Measurements from ENCODE around the gene WDR81. TPM values are rescaled to one million over a fixed set of nuclear protein-coding genes. Genes with fewer than 3 reads are reported as not detected.
"Not testable (repeated sequence)": the region's sequence is repeated elsewhere in the genome, so short reads cannot be mapped to it uniquely, and the experiment has no call there.

Gene WDR81
- polyA plus RNA-seq, 1 donor: 14.4 TPM

- DNase-seq: no peak
These were observed 30.1 kb downstream of the WDR81 start for GRCh38 chr17:1754430-1755112.

- DNase-seq: no peak
These were observed 30.8 kb downstream of the WDR81 start for GRCh38 chr17:1755252-1755826.

GRCh38 chr17:1755827-1756262, 31.3 kb downstream of the WDR81 start:
- DNase-seq: no peak

GRCh38 chr17:1758807-1759206, 34.3 kb downstream of the WDR81 start:
- DNase-seq: no peak

- DNase-seq: no peak
These were observed 35.0 kb downstream of the WDR81 start for GRCh38 chr17:1759529-1759928.

- no peak for DNase-seq
These were observed 37.9 kb downstream of the WDR81 start for GRCh38 chr17:1762233-1762900.

GRCh38 chr17:1762901-1763898, 38.7 kb downstream of the WDR81 start:
- no peak for DNase-seq

GRCh38 chr17:1764284-1764683, 39.8 kb downstream of the WDR81 start:
- no peak for DNase-seq

- DNase-seq: not testable (repeated sequence)
These were observed 40.2 kb downstream of the WDR81 start for GRCh38 chr17:1764705-1765104.

- no peak for DNase-seq
These were observed 41.1 kb downstream of the WDR81 start for GRCh38 chr17:1765576-1765975.

- DNase-seq: no peak
These were observed 42.1 kb downstream of the WDR81 start for GRCh38 chr17:1766382-1767135.

GRCh38 chr17:1767358-1767757, 42.9 kb downstream of the WDR81 start:
- DNase-seq: no peak

GRCh38 chr17:1769822-1770477, 45.4 kb downstream of the WDR81 start:
- no peak for DNase-seq

GRCh38 chr17:1773000-1773695, 48.6 kb downstream of the WDR81 start:
- not testable (repeated sequence) for DNase-seq

GRCh38 chr17:1773696-1774181, 49.2 kb downstream of the WDR81 start:
- no peak for DNase-seq

GRCh38 chr17:1774390-1775176, 50.1 kb downstream of the WDR81 start:
- DNase-seq: no peak

GRCh38 chr17:1776328-1776727, 51.8 kb downstream of the WDR81 start:
- DNase-seq: no peak

- DNase-seq: no peak
These were observed 52.4 kb downstream of the WDR81 start for GRCh38 chr17:1776857-1777256.

GRCh38 chr17:1779571-1780131, 55.1 kb downstream of the WDR81 start:
- DNase-seq: peak; percentile 50
